Measurements from ENCODE around the gene EIPR1.

The EIPR1 gene

GRCh38 chr2:3195641-3196476 lies 181.8 kb downstream of the EIPR1 start:
- H3K27ac ChIP-seq (ENCODE audit: low read depth, low read length): no peak overlapping the region
- H3K4me3 ChIP-seq (ENCODE audit: insufficient read depth, low read length, poor library complexity, severe bottlenecking): no peak overlapping the region
- H3K9me3 ChIP-seq (ENCODE audit: insufficient read depth, low read length): no peaks in the 10 kb centered on the region
- H3K27me3 ChIP-seq (ENCODE audit: low read length): no peaks in the 10 kb centered on the region
- H3K36me3 ChIP-seq (ENCODE audit: low read length): no peaks in the 10 kb centered on the region
- no peaks in the 10 kb centered on the region for H4K20me1 ChIP-seq (ENCODE audit: low read depth, low read length)
- H3K9ac ChIP-seq (ENCODE audit: low read length): no peak overlapping the region
- H3K79me2 ChIP-seq (ENCODE audit: insufficient read depth, low read length): no peaks in the 10 kb centered on the region
- no peak overlapping the region for H3K4me2 ChIP-seq (ENCODE audit: low read depth, low read length, poor library complexity, severe bottlenecking)
- H2AFZ ChIP-seq (ENCODE audit: low read depth, low read length, severe bottlenecking): no peak overlapping the region
- no peaks in the 10 kb centered on the region for H3F3A ChIP-seq (ENCODE audit: insufficient read depth)
- H3K9me2 ChIP-seq (replicated peaks; ENCODE audit: insufficient read depth, low read length): no peaks in the 10 kb centered on the region
- TF ChIP-seq, protein P1, sequence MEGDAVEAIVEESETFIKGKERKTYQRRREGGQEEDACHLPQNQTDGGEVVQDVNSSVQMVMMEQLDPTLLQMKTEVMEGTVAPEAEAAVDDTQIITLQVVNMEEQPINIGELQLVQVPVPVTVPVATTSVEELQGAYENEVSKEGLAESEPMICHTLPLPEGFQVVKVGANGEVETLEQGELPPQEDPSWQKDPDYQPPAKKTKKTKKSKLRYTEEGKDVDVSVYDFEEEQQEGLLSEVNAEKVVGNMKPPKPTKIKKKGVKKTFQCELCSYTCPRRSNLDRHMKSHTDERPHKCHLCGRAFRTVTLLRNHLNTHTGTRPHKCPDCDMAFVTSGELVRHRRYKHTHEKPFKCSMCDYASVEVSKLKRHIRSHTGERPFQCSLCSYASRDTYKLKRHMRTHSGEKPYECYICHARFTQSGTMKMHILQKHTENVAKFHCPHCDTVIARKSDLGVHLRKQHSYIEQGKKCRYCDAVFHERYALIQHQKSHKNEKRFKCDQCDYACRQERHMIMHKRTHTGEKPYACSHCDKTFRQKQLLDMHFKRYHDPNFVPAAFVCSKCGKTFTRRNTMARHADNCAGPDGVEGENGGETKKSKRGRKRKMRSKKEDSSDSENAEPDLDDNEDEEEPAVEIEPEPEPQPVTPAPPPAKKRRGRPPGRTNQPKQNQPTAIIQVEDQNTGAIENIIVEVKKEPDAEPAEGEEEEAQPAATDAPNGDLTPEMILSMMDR (IDR thresholded peaks at IDR 0.05; ENCODE audit: insufficient read depth, low read length, poor library complexity, severe bottlenecking): no peak
- TF ChIP-seq EZH2phosphoT487 (conservative IDR thresholded peaks at IDR 0.05; ENCODE audit: low read length): no peak

- Histone ChIP-seq H2AFZ (ENCODE audit: low read depth, low read length, severe bottlenecking) (no peak overlapping the region), H3K36me3 (ENCODE audit: low read length) (no peaks in the 10 kb centered on the region), H3K9me2 (replicated peaks; ENCODE audit: insufficient read depth, low read length) (no peaks in the 10 kb centered on the region), H3K27me3 (ENCODE audit: low read length) (no peaks in the 10 kb centered on the region), H4K20me1 (ENCODE audit: low read depth, low read length) (no peaks in the 10 kb centered on the region), H3K4me2 (ENCODE audit: low read depth, low read length, poor library complexity, severe bottlenecking) (no peak overlapping the region), H3K4me3 (ENCODE audit: insufficient read depth, low read length, poor library complexity, severe bottlenecking) (no peak overlapping the region), H3K27ac (ENCODE audit: low read depth, low read length) (no peak overlapping the region), H3K9me3 (ENCODE audit: insufficient read depth, low read length) (no peaks in the 10 kb centered on the region), H3K9ac (ENCODE audit: low read length) (no peak overlapping the region), H3F3A (ENCODE audit: insufficient read depth) (no peaks in the 10 kb centered on the region), H3K79me2 (ENCODE audit: insufficient read depth, low read length) (no peaks in the 10 kb centered on the region)
- TF ChIP-seq, protein P1 (IDR thresholded peaks at IDR 0.05; ENCODE audit: insufficient read depth, low read length, poor library complexity, severe bottlenecking): no peak
- TF ChIP-seq EZH2phosphoT487 (conservative IDR thresholded peaks at IDR 0.05; ENCODE audit: low read length): no peak
Measured at GRCh38 chr2:3194828-3195227, 182.8 kb downstream of the EIPR1 start.

DNA sequence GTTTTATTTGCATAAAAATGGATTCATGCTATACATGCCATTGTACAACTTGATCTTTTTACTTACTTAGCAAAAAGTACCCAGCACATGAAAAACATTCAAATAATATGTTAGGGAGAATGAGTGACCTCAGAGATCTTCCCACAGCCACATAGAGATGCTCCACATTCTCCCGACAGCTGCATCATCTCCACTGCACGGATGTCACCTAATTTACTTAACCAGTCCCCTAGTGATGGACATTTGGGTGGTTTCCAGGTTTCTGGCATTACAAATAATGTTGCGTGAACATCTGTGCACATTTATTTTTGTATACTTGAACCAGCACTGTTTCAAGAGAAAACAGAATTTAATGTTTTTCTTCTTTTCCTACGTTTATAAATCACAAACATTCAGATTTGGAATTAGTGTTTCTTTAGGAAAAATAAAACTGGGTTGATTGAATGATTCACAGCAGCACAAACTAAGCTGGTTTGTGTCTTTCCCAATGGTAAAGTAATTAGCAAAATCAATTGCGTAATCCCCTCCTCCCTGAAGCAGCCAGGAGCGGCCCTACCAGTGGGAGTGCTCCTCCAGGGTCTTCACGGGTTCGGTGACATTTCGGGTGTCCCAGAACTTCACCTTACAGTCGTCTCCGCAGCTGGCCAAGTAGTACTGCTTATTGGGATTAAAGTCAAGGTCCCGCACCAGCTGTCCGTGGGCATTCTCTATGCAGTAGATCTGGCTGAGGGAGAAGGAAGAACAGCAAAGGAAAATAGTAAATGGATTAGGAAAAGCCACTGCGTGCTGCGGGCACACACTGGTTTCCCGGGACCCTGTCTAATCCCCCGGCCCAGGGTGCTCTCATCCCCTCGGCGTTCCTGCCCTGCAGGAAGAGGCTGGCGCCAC lies 183.9 kb downstream of the EIPR1 start:
- no peaks in the 10 kb centered on the region for H3K79me2 ChIP-seq (ENCODE audit: insufficient read depth, low read length)
- H3K9me2 ChIP-seq (replicated peaks; ENCODE audit: insufficient read depth, low read length): no peaks in the 10 kb centered on the region
- no peaks in the 10 kb centered on the region for H3K9me3 ChIP-seq (ENCODE audit: insufficient read depth, low read length)
- no peak overlapping the region for H3K4me2 ChIP-seq (ENCODE audit: low read depth, low read length, poor library complexity, severe bottlenecking)
- no peaks in the 10 kb centered on the region for H4K20me1 ChIP-seq (ENCODE audit: low read depth, low read length)
- H3K4me3 ChIP-seq (ENCODE audit: insufficient read depth, low read length, poor library complexity, severe bottlenecking): no peak overlapping the region
- no peaks in the 10 kb centered on the region for H3K27me3 ChIP-seq (ENCODE audit: low read length)
- H2AFZ ChIP-seq (ENCODE audit: low read depth, low read length, severe bottlenecking): no peak overlapping the region
- no peaks in the 10 kb centered on the region for H3K36me3 ChIP-seq (ENCODE audit: low read length)
- no peak overlapping the region for H3K9ac ChIP-seq (ENCODE audit: low read length)
- H3F3A ChIP-seq (ENCODE audit: insufficient read depth): no peaks in the 10 kb centered on the region
- H3K27ac ChIP-seq (ENCODE audit: low read depth, low read length): no peak overlapping the region
- TF ChIP-seq, protein P1 (IDR thresholded peaks at IDR 0.05; ENCODE audit: insufficient read depth, low read length, poor library complexity, severe bottlenecking): no peak
- no peak for TF ChIP-seq EZH2phosphoT487 (conservative IDR thresholded peaks at IDR 0.05; ENCODE audit: low read length)
